ELF-1 (cell line): ENCODE measurements around the gene PER1.
A peak's percentile ranks its signal among the peaks of the same experiment; 100 is the strongest.

Experiments
- DNase-seq: peaks from one replicate; pipeline ENCODE4 v3.0.0-alpha.2; 2016; ENCODE audit warnings: low read depth, low spot score

PER1 gene

GRCh38 chr17:8140065-8141029 lies 11.9 kb downstream of the PER1 start:
- DNase-seq, result no peak

GRCh38 chr17:8138672-8139371 lies 13.4 kb downstream of the PER1 start:
- peak; percentile 100 for DNase-seq

- DNase-seq, result no peak
Observed at GRCh38 chr17:8138374-8138671, 13.9 kb downstream of the PER1 start.

GRCh38 chr17:8137645-8138373 lies 14.4 kb downstream of the PER1 start:
- DNase-seq, result no peak

GRCh38 chr17:8133941-8134340 lies 18.3 kb downstream of the PER1 start:
- DNase-seq, result no peak

- DNase-seq, result peak; percentile 80
Observed at GRCh38 chr17:8133399-8133798, 18.8 kb downstream of the PER1 start.

GRCh38 chr17:8131844-8132441 lies 20.3 kb downstream of the PER1 start:
- DNase-seq, result no peak

GRCh38 chr17:8128125-8128784 lies 23.9 kb downstream of the PER1 start:
- no peak for DNase-seq

GRCh38 chr17:8126491-8127066 lies 25.6 kb downstream of the PER1 start:
- DNase-seq, result peak; percentile 72

- peak; percentile 66 for DNase-seq
Observed at GRCh38 chr17:8125947-8126490, 26.2 kb downstream of the PER1 start.

GRCh38 chr17:8125154-8125946 lies 26.9 kb downstream of the PER1 start:
- DNase-seq, result peak; percentile 90

- peak; percentile 50 for DNase-seq
Observed at GRCh38 chr17:8124350-8125153, 27.7 kb downstream of the PER1 start.

- peak; percentile 53 for DNase-seq
Observed at GRCh38 chr17:8123695-8124349, 28.4 kb downstream of the PER1 start, which contains the start of gene HES7. Gene HES7, minus strand, starts transcription at chr17:8124106. Its CDS starts 22 bp downstream, at chr17:8124084.

- peak; percentile 47 for DNase-seq
Observed at GRCh38 chr17:8122924-8123694, 29.1 kb downstream of the PER1 start.

GRCh38 chr17:8122422-8122923 lies 29.7 kb downstream of the PER1 start:
- DNase-seq, result peak; percentile 40

- peak; percentile 74 for DNase-seq
Observed at GRCh38 chr17:8121681-8122421, 30.4 kb downstream of the PER1 start.

- DNase-seq, result no peak
Observed at GRCh38 chr17:8121407-8121680, 30.9 kb downstream of the PER1 start.
